ENCODE data around the gene NTMT2. TPM values are rescaled to one million over a fixed set of nuclear protein-coding genes. Genes with fewer than 3 reads are reported as not detected.
A peak's percentile ranks its signal among the peaks of the same experiment; 100 is the strongest.

Gene NTMT2
- total and polyA plus RNA-seq, 4 experiments from 2014 or later = not detected

DNA sequence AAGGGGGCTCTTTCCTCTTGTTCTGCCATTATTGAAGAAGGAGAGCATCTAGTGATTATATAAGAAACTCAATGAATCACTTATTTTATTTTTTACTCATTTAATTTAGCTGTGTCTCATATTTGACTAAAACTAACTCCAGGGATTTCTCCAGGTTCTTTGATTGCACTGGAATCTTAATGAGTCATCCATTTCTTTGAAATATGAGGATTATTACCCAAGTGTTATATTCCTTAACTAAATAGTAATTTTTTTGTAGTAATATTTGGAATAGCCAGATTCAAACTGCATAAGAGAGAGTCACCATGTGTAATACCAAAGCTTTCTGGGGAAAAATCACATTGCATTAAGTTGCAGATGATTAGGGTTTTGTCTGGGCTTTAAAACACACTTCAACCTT lies 59.5 kb downstream of the NTMT2 start:
- H3K4me1 Mint-ChIP-seq = no peaks in the 10 kb centered on the region

DNA sequence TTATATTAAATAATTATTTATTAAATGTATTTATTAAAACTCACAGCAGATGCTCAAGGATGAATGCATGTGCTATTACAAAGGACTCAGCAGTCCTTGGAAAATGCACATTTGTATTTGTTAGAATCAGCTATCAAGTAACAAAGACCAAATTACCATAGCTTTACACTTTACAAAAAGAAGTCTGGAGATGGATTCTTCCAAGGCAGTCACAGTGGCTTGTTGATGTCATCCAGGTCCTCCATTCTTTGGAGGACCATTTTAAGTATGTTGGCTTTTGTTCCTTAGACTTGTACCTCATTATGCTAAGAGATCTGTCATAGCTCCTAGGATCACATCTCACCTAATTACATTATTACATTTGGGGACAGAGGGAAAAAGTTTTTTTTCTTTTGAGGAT lies 63.4 kb downstream of the NTMT2 start:
- H3K4me1 ChIP-seq (ENCODE audit: insufficient read depth, low read length) = no peaks in the 10 kb centered on the region
- no peak overlapping the region for H3K27ac ChIP-seq (ENCODE audit: low read depth, low read length)
- Mint-ChIP-seq H3K27ac (no peak overlapping the region), H3K9me3 (peaks cover 0 to 7% (median 3%) of the 10 kb centered on the region in 8 donors), H3K27me3 (peaks cover 11 to 13% of the 10 kb centered on the region in 2 donors), H3K36me3 (no peaks in the 10 kb centered on the region), H3K4me1 (no peaks in the 10 kb centered on the region), H3K4me3 (no peak overlapping the region)
- intact Hi-C loops (cut with micrococcal nuclease) = no loop called here
- no peaks in the 10 kb centered on the region for H3K27me3 ChIP-seq (ENCODE audit: insufficient read depth, low read length)
- no peak for DNase-seq
- H3K4me3 ChIP-seq (ENCODE audit: low read length in 2 of 2) = no peak overlapping the region
- POLR2A ChIA-PET (ENCODE audit: partially characterized antibody) = no interaction called here
- CTCF ChIA-PET (ENCODE audit: partially characterized antibody) = no interaction called here
- H3K9me3 ChIP-seq (ENCODE audit: control insufficient read depth in 1 of 2, low read length in 2 of 2) = no peaks in the 10 kb centered on the region
- H3K36me3 ChIP-seq (ENCODE audit: insufficient read depth, low read length) = no peaks in the 10 kb centered on the region

More for the DNA sequence above, 59.5 kb downstream of the NTMT2 start:
- Mint-ChIP-seq H3K36me3 (no peaks in the 10 kb centered on the region), H3K27ac (no peak overlapping the region), H3K9me3 (peaks cover 0 to 7% (median 3%) of the 10 kb centered on the region in 8 donors), H3K4me3 (no peak overlapping the region), H3K27me3 (peaks cover 11 to 13% of the 10 kb centered on the region in 2 donors)
- ChIA-PET POLR2A (ENCODE audit: partially characterized antibody) (no interaction called here), CTCF (ENCODE audit: partially characterized antibody) (no interaction called here)
- H3K36me3 ChIP-seq (ENCODE audit: insufficient read depth, low read length) = no peaks in the 10 kb centered on the region
- H3K9me3 ChIP-seq (ENCODE audit: control insufficient read depth in 1 of 2, low read length in 2 of 2) = no peaks in the 10 kb centered on the region
- H3K4me3 ChIP-seq (ENCODE audit: low read length in 2 of 2) = no peak overlapping the region
- no peaks in the 10 kb centered on the region for H3K27me3 ChIP-seq (ENCODE audit: insufficient read depth, low read length)
- no peak for DNase-seq
- H3K27ac ChIP-seq (ENCODE audit: low read depth, low read length) = no peak overlapping the region
- intact Hi-C loops (cut with micrococcal nuclease) = no loop called here
- no peaks in the 10 kb centered on the region for H3K4me1 ChIP-seq (ENCODE audit: insufficient read depth, low read length)

DNA sequence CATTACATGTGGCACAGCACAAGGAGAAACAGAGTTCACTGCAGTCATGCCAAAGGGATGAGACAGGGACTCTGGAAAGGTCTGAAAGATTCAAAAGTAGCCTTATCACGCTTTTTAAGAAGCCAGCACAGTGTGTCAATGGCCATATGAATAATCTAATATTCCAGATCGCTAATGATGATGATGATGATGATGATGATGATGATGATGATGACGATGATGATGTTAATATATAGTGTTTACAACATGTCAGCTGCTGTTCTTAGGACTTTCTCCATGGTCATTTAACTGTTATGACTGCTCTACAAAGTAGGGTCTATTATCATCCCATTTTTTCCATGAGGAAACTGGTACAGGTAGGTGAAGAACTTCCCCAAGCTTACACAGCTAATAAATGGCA lies 64.4 kb downstream of the NTMT2 start:
- Mint-ChIP-seq H3K4me3 (no peak overlapping the region), H3K9me3 (peaks cover 0 to 7% (median 3%) of the 10 kb centered on the region in 8 donors), H3K27me3 (peaks cover 10 to 13% of the 10 kb centered on the region in 2 donors), H3K27ac (no peak overlapping the region), H3K36me3 (no peaks in the 10 kb centered on the region), H3K4me1 (peaks cover 0 to 2% (median 0%) of the 10 kb centered on the region in 4 donors)
- H3K4me3 ChIP-seq (ENCODE audit: low read length in 2 of 2) = no peak overlapping the region
- H3K4me1 ChIP-seq (ENCODE audit: insufficient read depth, low read length) = no peaks in the 10 kb centered on the region
- no peaks in the 10 kb centered on the region for H3K27me3 ChIP-seq (ENCODE audit: insufficient read depth, low read length)
- ChIA-PET CTCF (ENCODE audit: partially characterized antibody) (no interaction called here), POLR2A (ENCODE audit: partially characterized antibody) (no interaction called here)
- H3K36me3 ChIP-seq (ENCODE audit: insufficient read depth, low read length) = no peaks in the 10 kb centered on the region
- no peaks in the 10 kb centered on the region for H3K9me3 ChIP-seq (ENCODE audit: control insufficient read depth in 1 of 2, low read length in 2 of 2)
- intact Hi-C loops (cut with micrococcal nuclease) = no loop called here
- no peak for DNase-seq
- H3K27ac ChIP-seq (ENCODE audit: low read depth, low read length) = no peak overlapping the region

DNA sequence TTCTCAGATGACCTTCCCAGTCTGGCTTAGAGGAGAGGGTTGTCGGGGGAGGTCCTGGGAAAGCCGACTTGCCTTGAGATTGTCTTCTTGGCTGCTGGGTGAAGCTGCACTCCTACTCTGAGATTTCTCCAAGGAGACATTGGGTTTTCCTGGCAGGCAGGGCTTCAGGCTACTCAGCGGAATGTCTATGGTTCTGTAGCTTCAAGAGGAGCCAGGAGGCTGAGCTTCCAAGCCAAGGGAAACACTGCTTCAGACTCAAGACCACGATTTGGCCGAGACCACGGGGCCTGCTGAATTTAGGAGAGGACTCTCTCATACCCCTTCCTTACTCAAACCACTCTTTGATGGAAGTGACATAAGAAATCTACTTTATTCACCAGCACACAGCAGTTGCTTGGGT lies 67.8 kb downstream of the NTMT2 start:
- Mint-ChIP-seq H3K27ac (no peak overlapping the region), H3K4me1 (peaks cover 0 to 2% (median 0%) of the 10 kb centered on the region in 4 donors), H3K27me3 (peaks cover 10 to 13% of the 10 kb centered on the region in 2 donors), H3K4me3 (no peak overlapping the region), H3K9me3 (peaks cover 0 to 2% (median 0%) of the 10 kb centered on the region in 8 donors), H3K36me3 (no peaks in the 10 kb centered on the region)
- POLR2A ChIA-PET (ENCODE audit: partially characterized antibody) = no interaction called here
- Histone ChIP-seq H3K4me3 (ENCODE audit: low read length in 2 of 2) (no peak overlapping the region), H3K9me3 (ENCODE audit: control insufficient read depth in 1 of 2, low read length in 2 of 2) (no peaks in the 10 kb centered on the region), H3K36me3 (ENCODE audit: insufficient read depth, low read length) (no peaks in the 10 kb centered on the region), H3K27ac (ENCODE audit: low read depth, low read length) (no peak overlapping the region), H3K4me1 (ENCODE audit: insufficient read depth, low read length) (no peaks in the 10 kb centered on the region), H3K27me3 (ENCODE audit: insufficient read depth, low read length) (no peaks in the 10 kb centered on the region)
- intact Hi-C loops (cut with micrococcal nuclease) = no loop called here
- CTCF ChIA-PET (ENCODE audit: partially characterized antibody) = interaction anchor here (0.9 kb wide), 1 partner anchor 40 kb away, joined by 3 read pairs; no protein-coding TSS in a partner anchor
- peak in 1 of 5 donors; percentile 20 for DNase-seq

DNA sequence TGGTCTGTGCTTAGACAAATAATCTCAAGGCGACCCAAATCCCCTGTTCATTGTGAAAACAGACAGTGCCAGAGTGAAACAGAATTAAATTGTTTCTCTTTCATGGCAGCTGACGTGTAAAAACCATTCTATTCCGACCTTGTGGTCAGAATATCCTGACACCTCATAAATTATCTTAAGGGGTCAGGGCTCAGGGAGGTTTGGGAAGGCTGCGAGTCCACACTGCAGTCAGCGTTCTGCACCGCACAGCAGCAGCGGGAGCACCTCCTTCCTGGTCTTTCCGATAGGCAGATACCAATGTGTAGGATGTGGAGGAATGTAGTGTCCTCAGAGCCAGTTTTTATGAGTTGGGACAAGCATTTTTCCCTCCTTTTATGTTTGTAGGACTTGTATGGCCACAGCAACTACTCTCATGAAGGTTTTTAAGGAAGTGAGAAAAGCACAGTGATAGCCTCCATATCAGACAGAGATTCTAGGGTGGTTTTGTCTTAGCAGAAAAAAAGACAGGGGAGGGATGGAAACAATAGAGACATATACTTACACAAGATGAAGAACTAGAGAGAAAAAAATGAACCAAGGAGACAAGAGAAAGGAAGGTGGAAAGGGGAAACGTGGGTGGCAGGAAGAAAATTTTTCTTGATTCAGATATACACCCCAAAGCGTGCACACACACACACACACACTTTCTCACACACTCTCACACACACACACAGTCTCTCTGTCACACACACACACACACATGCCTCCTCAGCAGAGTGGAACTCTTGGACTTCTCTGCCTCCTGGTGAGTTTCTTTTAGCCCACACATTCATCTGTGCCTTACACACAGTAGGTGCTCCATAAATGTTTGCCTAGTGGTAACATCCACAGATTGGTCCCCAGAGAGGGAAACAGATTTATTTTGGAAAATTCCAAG lies 68.6 kb downstream of the NTMT2 start:
- Histone ChIP-seq H3K27ac (ENCODE audit: low read depth, low read length) (no peak overlapping the region), H3K4me1 (ENCODE audit: insufficient read depth, low read length) (no peaks in the 10 kb centered on the region), H3K27me3 (ENCODE audit: insufficient read depth, low read length) (no peaks in the 10 kb centered on the region), H3K4me3 (ENCODE audit: low read length in 2 of 2) (no peak overlapping the region), H3K36me3 (ENCODE audit: insufficient read depth, low read length) (no peaks in the 10 kb centered on the region), H3K9me3 (ENCODE audit: control insufficient read depth in 1 of 2, low read length in 2 of 2) (no peaks in the 10 kb centered on the region)
- intact Hi-C loops (cut with micrococcal nuclease) = no loop called here
- no peak for DNase-seq
- Mint-ChIP-seq H3K4me1 (peaks cover 0 to 2% (median 0%) of the 10 kb centered on the region in 4 donors), H3K4me3 (no peak overlapping the region), H3K27ac (no peak overlapping the region), H3K9me3 (peaks cover 0 to 2% (median 0%) of the 10 kb centered on the region in 8 donors), H3K27me3 (peaks cover 10 to 13% of the 10 kb centered on the region in 2 donors), H3K36me3 (no peaks in the 10 kb centered on the region)
- ChIA-PET POLR2A (ENCODE audit: partially characterized antibody) (no interaction called here), CTCF (ENCODE audit: partially characterized antibody) (no interaction called here)

DNA sequence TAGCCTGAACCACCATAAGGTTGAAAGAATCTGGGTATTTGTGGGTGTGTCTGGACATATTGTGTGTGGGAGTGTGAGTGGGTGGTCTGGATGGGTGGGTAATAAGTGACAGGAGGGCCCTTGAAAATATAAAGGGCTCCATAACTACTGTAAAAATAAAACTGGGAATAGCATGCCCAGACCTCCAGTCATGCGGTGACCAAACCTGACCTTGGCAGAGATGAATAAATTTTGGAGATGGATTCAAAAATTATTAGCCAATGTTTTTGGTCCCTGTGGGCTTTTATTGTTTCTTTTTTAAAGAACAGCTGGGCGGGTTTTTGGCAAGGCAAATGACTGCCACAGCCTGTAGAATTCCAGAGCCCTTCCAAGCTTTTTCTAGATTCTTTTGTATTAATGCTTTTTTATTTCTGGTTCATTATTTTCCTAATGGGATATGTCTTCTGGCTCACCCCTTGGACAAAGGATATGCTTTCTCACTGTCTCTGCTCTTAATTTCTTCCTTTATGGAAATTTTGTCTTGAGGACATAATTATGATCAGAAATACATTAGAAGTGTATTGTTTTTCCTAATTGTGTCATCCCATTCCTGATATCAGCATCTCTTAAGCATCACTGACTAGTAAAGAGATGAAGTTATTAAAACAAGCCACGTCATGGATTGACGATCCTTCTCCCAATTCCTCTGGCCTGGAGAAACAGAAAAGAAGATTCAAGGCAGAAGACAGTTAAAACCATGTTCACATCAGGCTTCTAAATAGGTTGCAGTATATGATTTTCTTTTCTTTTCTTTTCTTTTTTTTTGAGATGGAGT lies 69.5 kb downstream of the NTMT2 start:
- ChIA-PET CTCF (ENCODE audit: partially characterized antibody) (no interaction called here), POLR2A (ENCODE audit: partially characterized antibody) (interaction anchor here (0.6 kb wide), 1 partner anchor 756 kb away, joined by 3 read pairs; no protein-coding TSS in a partner anchor)
- Mint-ChIP-seq H3K27me3 (peaks cover 13 to 16% of the 10 kb centered on the region in 2 donors), H3K36me3 (no peaks in the 10 kb centered on the region), H3K9me3 (peaks cover 0 to 2% (median 0%) of the 10 kb centered on the region in 8 donors), H3K27ac (no peak overlapping the region), H3K4me1 (peaks cover 0 to 2% (median 0%) of the 10 kb centered on the region in 4 donors), H3K4me3 (no peak overlapping the region)
- Histone ChIP-seq H3K9me3 (ENCODE audit: control insufficient read depth in 1 of 2, low read length in 2 of 2) (no peaks in the 10 kb centered on the region), H3K36me3 (ENCODE audit: insufficient read depth, low read length) (no peaks in the 10 kb centered on the region), H3K27me3 (ENCODE audit: insufficient read depth, low read length) (no peaks in the 10 kb centered on the region), H3K27ac (ENCODE audit: low read depth, low read length) (no peak overlapping the region), H3K4me3 (ENCODE audit: low read length in 2 of 2) (no peak overlapping the region), H3K4me1 (ENCODE audit: insufficient read depth, low read length) (no peaks in the 10 kb centered on the region)
- intact Hi-C loops (cut with micrococcal nuclease) = no loop called here
- DNase-seq = no peak

Measured in CD4-positive, alpha-beta memory T cell (primary cell).